NCI-H2227 (cell line): ENCODE measurements around the gene SUN5.

ENCODE experiments used
- DNase-seq: peaks from one replicate; lab custom pipeline; 2025; ENCODE audit not compliant: unreplicated experiment; lab: John Stamatoyannopoulos, UW

SUN5 gene

GRCh38 chr20:33026779-33027759 lies 22.8 kb upstream of the SUN5 start:
- DNase-seq = no peak

- DNase-seq = no peak
Measured at GRCh38 chr20:33026072-33026778, 22.0 kb upstream of the SUN5 start.

- no peak for DNase-seq
Measured at GRCh38 chr20:33025318-33025876, 21.2 kb upstream of the SUN5 start.

GRCh38 chr20:33024609-33025317 lies 20.5 kb upstream of the SUN5 start:
- no peak for DNase-seq

- no peak for DNase-seq
Measured at GRCh38 chr20:33024243-33024560, 20.0 kb upstream of the SUN5 start.

GRCh38 chr20:33023439-33024242 lies 19.4 kb upstream of the SUN5 start:
- DNase-seq = no peak

GRCh38 chr20:33022694-33023438 lies 18.6 kb upstream of the SUN5 start:
- no peak for DNase-seq

- DNase-seq = no peak
Measured at GRCh38 chr20:33022289-33022688, 18.1 kb upstream of the SUN5 start.

- DNase-seq = no peak
Measured at GRCh38 chr20:33021879-33022278, 17.6 kb upstream of the SUN5 start.

- DNase-seq = no peak
Measured at GRCh38 chr20:33020278-33021161, 16.3 kb upstream of the SUN5 start.

- DNase-seq = no peak
Measured at GRCh38 chr20:33019465-33020277, 15.4 kb upstream of the SUN5 start.

GRCh38 chr20:33018169-33018931 lies 14.1 kb upstream of the SUN5 start:
- no peak for DNase-seq

GRCh38 chr20:33017542-33017941 lies 13.3 kb upstream of the SUN5 start:
- DNase-seq = no peak

- no peak for DNase-seq
Measured at GRCh38 chr20:33016581-33017109, 12.4 kb upstream of the SUN5 start.

- DNase-seq = no peak
Measured at GRCh38 chr20:33015700-33016580, 11.7 kb upstream of the SUN5 start.

- no peak for DNase-seq
Measured at GRCh38 chr20:33015114-33015484, 10.9 kb upstream of the SUN5 start.
